GM06990 (cell line): ENCODE data around the gene GYPB.
"Not testable (repeated sequence)": the region's sequence is repeated elsewhere in the genome, so short reads cannot be mapped to it uniquely, and the experiment has no call there.

Experiments
- DNase-seq: peaks from one replicate; pipeline ENCODE4 v3.0.0-alpha.2; 2011; ENCODE audit not compliant: insufficient read length; ENCODE audit errors: extremely low read depth
- H3K27me3 ChIP-seq: replicated peaks from 2 replicates; pipeline ENCODE4 v1.6.0; 2011; ENCODE audit warnings: low read length; ENCODE audit not compliant: control insufficient read depth, insufficient read depth
- H3K36me3 ChIP-seq: 2 replicates; pipeline ENCODE4 v1.5.1; 2011; ENCODE audit warnings: low read length; ENCODE audit not compliant: control insufficient read depth, insufficient read depth
- H3K4me3 ChIP-seq: replicated peaks from 2 replicates; pipeline ENCODE4 v1.5.1; 2011; ENCODE audit warnings: low read depth, mild to moderate bottlenecking, control low read depth, low read length
- TF ChIP-seq, protein P1 (sequence below): IDR thresholded peaks from 2 replicates; pipeline ENCODE4 v1.5.1; 2011; ENCODE audit warnings: low read length, control low read depth, mild to moderate bottlenecking, inconsistent platforms; ENCODE audit not compliant: insufficient read depth, poor library complexity, severe bottlenecking

Gene GYPB

DNA sequence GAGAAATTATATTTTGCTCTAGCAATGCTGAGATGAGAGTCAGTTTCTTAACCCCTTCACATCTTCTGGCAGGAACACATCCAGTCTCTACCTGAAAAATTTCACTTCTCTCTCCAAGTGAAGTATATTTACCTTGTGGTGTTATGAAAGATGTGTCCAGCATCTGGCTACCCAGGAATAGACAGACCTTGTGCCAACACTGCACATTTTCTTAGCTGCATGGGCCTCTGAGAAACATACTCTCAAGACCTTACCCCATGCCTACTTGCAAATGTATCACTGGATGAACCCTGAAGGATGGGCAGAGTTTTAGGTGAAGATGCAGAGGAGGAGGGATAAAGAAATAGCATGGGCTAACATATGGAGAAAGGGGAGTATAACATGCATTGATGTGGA, 13.6 kb downstream of the GYPB start:
- not testable (repeated sequence) for H3K36me3 ChIP-seq, H3K27me3 ChIP-seq, H3K4me3 ChIP-seq, DNase-seq

DNA sequence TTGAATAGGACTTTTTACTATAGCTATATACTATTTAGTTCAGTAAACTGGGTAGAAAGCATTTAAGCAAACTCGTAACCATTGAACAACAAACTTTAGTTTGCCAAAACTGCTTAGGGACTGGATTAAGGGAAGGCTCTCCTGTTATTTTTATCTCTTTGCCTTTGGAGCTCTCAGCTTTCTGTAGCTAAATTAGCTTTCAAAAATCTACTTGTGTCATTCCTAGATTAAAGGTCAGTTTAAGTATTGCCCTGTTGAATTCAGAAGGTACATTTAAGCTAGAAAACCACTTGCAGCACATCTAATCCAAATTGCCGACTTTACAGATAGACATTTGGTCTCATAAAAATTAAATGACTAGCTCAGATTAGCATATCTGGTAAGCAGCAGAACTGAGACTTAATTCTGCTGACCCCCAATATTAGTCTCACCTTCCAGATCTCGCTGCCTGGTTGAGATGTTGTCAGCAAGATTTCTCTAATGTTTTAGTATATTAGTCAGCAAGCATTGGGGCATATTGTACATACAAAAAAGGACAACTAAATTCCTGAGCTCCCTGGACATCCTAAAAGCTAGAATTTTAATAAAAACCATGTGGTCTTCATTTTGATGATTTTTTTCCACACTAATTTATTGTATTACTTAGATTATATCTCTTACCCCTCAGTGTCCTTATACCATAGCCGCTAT, 14.2 kb downstream of the GYPB start:
- not testable (repeated sequence) for DNase-seq, H3K27me3 ChIP-seq, H3K36me3 ChIP-seq, H3K4me3 ChIP-seq

DNA sequence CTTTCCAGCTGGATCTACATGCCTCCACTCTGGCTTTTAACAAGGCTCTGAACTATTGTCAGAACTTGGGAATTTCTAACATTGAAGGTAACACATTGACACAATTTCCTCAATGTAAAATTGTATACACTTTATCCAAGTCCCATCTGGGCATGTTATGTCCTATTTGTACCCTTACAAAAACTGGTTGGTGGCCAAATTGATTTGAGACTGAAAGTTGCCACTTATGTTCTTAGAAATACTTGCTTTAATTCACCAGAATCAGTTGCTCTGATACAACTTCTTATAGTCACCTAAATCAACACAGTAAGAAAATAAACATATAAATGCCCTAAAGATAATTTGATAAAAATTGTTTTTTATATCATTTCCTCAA, 15.3 kb downstream of the GYPB start:
- not testable (repeated sequence) for DNase-seq, H3K27me3 ChIP-seq, H3K4me3 ChIP-seq, H3K36me3 ChIP-seq

DNA sequence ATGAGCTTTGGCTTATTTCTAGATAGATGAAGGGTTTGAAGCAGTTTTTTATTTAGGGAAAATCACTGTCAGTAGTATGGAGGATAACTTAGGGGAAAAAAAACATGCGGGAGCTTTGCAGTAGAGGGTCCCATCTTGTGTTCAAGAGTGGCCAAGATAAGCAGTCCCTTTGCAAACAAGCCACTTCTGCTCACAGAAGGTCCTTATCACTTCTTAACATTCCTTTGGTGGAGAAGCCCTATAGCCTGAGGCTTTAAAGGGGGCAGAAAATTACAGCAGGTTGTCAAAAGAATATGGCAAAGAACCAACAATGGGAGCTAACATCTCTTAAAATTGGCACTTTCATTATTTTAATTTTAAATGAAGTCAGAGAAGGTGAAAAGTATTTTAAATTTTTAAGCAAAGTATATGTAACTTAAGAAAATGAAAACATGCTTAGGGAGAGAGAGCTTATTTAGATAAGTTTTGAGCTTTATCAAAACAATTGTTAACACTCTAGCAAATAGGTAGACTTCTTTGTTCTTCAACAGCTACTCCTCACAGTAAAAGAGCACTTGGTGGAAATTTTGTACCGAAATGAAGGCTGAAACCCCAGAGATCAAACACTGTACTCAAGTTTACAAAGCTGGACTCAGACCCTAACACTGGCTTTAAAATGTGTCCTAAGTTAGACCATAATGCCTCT, 15.8 kb downstream of the GYPB start:
- H3K36me3 ChIP-seq, DNase-seq, H3K27me3 ChIP-seq, H3K4me3 ChIP-seq: not testable (repeated sequence)

DNA sequence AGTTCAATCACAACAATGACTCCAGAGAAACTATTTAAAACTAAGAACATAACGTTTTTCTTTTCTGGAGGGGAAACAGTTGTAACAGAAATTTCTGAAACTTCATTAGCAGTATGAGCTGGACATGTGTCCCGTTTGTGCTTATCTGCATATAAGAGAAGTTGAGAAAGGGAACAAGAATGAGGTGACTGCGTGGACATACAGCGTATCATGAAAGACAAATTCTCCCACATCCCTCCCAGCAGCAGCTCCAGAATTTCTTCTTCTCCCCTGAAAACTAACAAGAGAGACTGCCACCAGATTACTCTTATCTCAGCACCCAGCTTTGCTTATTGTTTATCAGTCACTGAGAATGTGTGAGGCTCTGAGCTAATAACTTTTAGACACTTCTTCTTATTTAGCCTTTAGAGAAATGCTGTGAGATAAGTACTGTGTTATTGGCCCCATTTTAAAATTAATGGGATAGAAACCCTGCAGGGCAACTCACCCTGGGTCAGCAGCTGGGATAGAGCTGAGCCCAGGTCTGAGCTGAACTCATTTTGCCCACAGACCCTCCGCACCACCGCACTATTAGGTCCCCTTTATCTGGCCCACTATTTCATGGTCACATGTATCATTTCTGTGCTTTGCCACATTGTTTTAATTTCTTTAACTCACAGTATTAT, 18.7 kb downstream of the GYPB start:
- not testable (repeated sequence) for DNase-seq, H3K27me3 ChIP-seq, H3K4me3 ChIP-seq, H3K36me3 ChIP-seq

DNA sequence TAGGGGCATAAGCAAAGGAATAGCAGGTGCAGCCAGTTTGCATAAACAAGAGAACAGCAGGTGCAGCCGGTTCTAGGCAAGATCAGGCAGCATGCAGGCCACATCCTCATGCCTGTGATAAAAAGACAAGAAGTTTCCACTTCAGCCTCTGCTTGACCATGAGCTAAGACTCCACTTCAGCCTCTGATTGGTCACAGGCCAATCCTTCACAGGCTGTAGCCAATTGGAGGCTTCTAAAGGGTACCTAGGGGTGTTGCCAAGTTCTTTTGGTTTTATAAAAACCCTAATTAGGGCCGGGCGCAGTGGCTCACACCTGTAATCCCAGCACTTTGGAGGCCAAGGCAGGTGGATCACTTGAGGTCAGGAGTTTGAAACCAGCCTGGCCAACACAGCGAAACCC, 23.0 kb downstream of the GYPB start:
- not testable (repeated sequence) for H3K4me3 ChIP-seq, DNase-seq, H3K36me3 ChIP-seq

DNA sequence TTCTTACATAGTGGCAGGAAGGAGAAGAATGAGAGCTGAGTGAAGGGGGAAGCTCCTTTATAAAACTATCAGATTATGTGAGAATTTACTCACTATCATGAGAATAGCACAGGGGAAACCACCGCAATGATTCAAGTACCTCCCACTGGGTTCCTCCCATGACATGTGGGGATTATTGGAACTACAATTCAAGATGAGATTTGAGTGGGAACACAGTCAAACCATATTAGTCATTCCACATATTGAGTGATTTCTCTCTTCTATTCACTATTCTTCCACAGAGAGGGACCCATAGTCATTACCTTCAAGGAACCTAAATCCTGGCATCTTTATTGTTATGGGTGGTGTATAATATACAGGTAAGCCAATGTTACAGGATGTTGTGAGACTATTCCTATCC, 27.4 kb downstream of the GYPB start:
- H3K27me3 ChIP-seq, DNase-seq: not testable (repeated sequence)

More for the DNA sequence above, 23.0 kb downstream of the GYPB start:
- H3K27me3 ChIP-seq = not testable (repeated sequence)

DNA sequence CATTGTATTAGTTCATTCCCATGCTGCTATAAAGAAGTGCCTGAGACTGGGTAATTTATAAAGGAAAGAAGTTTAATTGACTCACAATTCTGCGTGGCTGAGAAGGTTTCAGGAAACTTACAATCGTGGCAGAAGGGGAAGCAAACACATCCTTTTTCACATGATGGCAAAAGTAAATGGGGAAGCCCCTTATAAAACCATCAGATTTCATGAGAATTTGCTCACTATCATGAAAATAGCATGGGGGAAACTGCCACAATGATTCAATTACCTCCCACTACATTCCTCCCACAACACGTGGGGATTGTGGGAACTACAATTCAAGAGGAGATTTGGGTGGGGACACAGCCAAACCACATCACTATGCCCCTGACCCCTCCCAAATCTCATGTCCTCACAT, 28.5 kb downstream of the GYPB start:
- DNase-seq, H3K36me3 ChIP-seq, H3K27me3 ChIP-seq, H3K4me3 ChIP-seq: not testable (repeated sequence)

More for the DNA sequence above, 27.4 kb downstream of the GYPB start:
- H3K36me3 ChIP-seq, H3K4me3 ChIP-seq: not testable (repeated sequence)

DNA sequence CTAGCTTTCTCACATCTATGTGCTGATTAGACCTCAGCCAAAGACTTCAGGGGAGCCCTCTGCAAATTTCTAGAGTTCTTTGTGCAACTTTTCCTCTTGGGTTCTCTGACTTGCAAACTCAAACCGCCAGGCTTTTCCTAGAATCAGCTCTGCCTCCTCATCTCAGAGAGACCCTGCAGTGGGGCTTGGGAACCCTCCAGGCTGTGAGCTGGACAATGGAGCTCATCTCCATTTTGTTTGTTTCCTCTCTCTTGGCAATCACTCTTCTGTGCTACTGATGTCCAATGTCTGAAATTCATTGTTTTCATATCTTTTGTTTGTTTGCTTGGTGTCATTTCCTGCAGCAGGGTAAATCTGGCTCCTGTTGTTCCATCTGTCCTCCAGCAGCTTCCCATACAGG, 33.0 kb downstream of the GYPB start:
- Histone ChIP-seq H3K4me3 (no peak overlapping the region), H3K36me3 (no peaks in the 10 kb centered on the region), H3K27me3 (no peaks in the 10 kb centered on the region)
- TF ChIP-seq, protein P1, sequence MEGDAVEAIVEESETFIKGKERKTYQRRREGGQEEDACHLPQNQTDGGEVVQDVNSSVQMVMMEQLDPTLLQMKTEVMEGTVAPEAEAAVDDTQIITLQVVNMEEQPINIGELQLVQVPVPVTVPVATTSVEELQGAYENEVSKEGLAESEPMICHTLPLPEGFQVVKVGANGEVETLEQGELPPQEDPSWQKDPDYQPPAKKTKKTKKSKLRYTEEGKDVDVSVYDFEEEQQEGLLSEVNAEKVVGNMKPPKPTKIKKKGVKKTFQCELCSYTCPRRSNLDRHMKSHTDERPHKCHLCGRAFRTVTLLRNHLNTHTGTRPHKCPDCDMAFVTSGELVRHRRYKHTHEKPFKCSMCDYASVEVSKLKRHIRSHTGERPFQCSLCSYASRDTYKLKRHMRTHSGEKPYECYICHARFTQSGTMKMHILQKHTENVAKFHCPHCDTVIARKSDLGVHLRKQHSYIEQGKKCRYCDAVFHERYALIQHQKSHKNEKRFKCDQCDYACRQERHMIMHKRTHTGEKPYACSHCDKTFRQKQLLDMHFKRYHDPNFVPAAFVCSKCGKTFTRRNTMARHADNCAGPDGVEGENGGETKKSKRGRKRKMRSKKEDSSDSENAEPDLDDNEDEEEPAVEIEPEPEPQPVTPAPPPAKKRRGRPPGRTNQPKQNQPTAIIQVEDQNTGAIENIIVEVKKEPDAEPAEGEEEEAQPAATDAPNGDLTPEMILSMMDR = no peak
- no peak for DNase-seq
